Prostate gland (tissue), 2 donors: ENCODE measurements around the gene CCDC28A.

Experiments
- POLR2A ChIP-seq: fragments of 450-650 bp; IDR thresholded peaks from one replicate; pipeline ENCODE4 v1.6.1; 2016; ENCODE audit warnings: antibody characterized with exemption, mild to moderate bottlenecking
- POLR2AphosphoS5 ChIP-seq: sonication (generic); formaldehyde crosslinking; IDR thresholded peaks from one replicate; pipeline ENCODE4 v1.6.1; 2017; ENCODE audit warnings: antibody characterized with exemption
- TF ChIP-seq, protein P1 (sequence below), 4 experiments: fragments of 200-600 bp in 2 of 4; fragments of 450-650 bp in 2 of 4; sonication (generic) in 2 of 4; IDR thresholded peaks; 1 replicate in 3 of 4; 2 replicates in 1 of 4; pipeline ENCODE4 v1.5.1; 2016 to 2019; ENCODE audit warnings: antibody characterized with exemption in 4 of 4, mild to moderate bottlenecking in 2 of 4, moderate library complexity in 2 of 4

GRCh38 chr6:138734585-138734984 is 39.0 kb upstream of the CCDC28A start:
- TF ChIP-seq, protein P1, sequence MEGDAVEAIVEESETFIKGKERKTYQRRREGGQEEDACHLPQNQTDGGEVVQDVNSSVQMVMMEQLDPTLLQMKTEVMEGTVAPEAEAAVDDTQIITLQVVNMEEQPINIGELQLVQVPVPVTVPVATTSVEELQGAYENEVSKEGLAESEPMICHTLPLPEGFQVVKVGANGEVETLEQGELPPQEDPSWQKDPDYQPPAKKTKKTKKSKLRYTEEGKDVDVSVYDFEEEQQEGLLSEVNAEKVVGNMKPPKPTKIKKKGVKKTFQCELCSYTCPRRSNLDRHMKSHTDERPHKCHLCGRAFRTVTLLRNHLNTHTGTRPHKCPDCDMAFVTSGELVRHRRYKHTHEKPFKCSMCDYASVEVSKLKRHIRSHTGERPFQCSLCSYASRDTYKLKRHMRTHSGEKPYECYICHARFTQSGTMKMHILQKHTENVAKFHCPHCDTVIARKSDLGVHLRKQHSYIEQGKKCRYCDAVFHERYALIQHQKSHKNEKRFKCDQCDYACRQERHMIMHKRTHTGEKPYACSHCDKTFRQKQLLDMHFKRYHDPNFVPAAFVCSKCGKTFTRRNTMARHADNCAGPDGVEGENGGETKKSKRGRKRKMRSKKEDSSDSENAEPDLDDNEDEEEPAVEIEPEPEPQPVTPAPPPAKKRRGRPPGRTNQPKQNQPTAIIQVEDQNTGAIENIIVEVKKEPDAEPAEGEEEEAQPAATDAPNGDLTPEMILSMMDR (IDR thresholded peaks at IDR 0.05) = no peak
- TF ChIP-seq POLR2AphosphoS5 = no peak
- TF ChIP-seq POLR2A = no peak
